Hippocampal formation (tissue), 2 donors: ENCODE measurements around the gene LATS1.
"Not testable (repeated sequence)": the region's sequence is repeated elsewhere in the genome, so short reads cannot be mapped to it uniquely, and the experiment has no call there.

Source experiments
- DNase-seq, 2 donors: peaks; one replicate each; lab custom pipeline; 2025; lab: John Stamatoyannopoulos, UW

The LATS1 gene

DNA sequence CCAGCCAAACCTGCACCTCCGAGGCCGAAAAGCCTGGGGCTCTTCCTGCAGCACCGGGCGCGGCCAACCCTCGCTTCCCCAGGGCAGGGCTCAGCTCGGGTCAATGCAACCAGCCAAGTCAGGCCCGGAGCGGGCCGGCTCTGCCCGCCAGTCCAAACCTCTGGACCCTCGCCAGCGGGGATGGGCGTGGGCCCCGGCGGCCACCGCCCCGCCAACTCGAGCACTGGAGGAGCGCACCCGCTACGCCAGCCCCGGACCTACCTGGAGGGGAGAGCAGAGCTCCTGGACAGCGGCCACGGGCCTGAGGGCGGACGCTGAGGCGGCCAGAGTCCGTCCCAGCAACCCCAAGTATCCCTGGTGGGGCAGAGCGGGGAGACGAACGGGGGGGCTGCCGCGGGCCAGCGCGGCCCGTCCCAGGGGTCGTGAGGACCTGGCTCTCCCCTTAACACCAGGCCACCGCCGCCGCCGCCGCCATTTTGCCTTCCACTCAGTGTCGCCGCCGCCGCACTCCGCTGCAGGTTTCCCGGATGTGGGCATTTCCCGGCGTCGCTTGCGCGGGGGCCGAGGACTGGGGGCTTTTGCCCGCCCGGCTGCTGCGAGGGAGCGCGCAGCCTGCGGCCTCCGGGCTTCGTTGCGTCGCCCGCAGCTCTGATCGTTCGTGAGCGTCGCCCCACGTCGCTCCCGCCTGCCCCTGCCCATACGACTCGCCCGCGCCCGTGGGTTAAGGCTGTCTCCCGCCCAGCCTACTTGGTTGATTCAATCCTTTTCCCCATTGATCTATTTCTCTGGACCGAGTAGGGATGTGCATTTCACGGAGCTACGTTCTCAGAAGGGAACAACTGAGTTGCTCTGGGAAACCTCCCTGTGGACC is at the start of gene LATS1:
LATS1 (minus strand) TSS at position 514 of the 871 bp plus-strand sequence. CDS start 15,975 bp downstream, outside the sequence.
- peak; percentile 68 to 86 for DNase-seq

DNA sequence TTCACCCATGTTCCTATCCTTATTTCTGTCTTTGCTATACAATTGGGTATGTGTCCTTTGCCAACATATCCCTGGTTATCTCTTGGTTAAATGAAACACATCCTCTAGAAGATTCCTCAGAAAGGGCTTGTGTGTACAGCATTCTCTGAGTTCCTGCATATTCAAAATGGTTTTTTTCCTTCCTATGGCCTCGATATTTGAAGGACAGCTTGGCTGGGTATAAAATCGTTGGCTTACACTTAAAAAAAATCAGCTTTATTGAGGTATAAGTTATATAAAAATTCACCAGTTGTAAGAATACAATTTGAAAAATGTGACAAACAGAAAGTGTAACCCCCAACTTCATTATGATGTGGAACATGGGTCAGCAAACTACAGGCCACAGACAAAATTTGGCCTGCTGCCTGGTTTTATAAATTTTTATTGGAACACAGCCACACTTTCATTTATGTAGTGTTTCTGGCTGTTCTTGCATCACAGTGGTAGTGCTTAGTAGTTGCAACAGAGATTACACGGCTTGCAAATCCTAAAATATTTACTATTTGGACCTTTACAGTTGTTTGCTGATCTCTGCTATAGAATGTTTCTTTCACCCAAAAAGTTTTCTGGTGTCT is 48.4 kb upstream of the LATS1 start:
- no peak for DNase-seq

DNA sequence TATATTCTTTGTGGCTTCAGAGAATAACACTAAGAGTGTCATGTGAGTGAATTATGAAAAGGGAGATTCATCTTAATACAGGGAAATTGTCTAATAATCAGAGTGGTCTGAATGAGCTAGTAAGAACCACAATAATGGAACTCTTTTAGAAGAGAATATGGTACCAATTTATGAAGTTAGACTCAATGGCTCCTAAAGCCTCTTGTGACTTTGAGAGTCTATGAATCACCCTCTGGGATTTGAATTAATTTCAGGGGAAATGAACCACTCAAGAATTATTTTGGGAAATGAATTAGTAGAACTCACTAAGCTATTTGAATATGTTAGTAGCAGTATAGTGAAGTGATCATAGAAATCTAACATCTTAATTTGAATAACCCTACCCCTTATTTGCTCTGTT is 46.0 kb upstream of the LATS1 start:
- no peak for DNase-seq

DNA sequence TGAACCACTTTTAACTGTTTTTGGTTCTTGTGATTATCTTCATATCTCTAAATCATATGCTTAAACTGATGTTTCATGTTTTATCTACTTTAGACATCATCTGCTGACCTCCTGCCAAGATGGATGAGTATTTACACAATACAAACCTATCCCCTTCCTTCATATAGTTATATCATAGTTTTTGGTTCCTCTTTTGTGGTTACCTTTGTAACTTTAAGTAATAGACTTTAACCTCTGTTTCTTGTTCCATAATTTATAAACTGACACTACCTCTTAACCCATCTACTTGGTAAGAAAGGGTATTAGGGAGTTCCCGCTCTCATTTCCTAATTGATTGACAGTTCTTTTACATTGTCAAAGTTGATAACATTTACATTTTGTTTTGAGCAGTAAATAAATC is 43.5 kb upstream of the LATS1 start:
- no peak for DNase-seq

DNA sequence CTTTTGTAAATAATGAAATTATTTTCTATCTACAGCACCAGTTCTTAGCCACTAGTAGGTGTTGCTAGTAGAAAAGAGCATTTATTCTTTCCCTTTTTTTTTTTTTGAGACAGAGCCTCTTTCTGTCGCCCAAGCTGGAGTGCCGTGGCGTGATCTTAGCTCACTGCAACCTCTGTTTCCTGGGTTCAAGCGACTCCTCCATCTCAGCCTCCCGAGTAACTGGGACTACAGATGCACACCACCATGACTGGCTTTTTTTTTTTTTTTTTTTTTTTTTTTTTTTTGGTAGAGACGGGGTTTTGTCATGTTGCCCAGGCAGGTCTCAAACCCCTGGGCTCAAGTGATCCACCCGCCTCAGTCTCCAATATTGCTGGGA is 38.3 kb upstream of the LATS1 start:
- no peak for DNase-seq

DNA sequence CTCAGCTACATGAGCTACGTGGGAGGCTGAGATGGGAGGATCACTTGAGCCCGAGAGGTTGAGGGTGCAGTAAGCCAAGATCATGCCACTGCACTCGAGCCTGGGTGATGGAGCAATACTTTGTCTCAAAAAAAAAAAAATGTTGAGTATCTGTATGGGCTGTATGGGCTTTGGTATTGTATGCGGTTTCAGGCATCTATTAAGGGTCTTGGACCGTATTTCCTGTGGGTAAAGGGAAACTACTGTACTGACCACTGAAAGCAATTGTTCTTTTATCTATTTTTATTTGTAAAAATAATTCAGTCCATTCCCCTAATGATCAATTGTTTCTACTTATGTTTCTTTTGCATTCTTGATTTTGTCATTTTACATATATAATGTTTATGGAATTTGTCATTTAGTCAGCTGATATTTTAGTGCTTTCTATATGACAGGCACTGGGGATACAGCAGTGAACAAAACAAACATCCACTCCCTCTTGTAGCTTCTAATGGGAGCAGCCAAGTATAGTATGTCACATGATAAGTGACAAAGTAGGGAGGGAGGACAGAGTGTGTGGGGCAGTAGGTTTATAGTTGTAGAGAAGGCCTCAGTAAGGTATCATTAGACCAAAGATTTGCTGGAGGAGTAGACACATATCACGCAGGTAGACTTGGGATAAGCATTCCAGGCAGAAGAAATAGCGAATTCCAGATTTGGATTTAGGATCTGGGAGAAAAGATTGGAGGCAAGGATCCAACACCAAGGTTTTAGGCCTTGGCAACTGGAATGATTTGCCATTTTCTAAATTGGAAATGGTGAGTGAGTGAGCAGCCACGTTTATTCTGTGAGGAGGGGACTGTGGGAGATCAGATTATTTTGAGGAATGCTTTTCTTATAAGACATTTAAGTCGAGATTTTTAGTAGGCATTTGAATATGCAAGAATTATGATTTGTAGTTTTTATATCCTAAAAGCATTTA is 37.7 kb upstream of the LATS1 start:
- peak in 1 of 2 donors; percentile 34 for DNase-seq

DNA sequence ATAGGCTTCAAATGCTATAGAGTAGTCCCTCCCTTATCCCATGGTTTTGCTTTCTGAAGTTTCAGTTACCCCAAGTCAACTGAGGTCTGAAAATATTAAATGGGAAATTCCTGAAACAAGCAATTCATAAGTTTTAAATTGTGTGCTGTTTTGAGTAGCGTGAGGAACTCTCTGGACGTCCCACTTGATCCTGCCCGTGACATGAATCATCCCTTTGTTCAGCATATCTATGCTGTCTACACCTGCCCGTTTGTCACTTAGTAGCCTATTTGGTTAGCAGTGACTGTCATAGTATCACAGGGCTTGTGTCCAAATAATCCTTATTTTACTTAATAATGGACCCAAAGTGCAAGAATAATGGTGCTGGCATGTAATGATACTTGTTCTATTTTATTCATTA is 36.6 kb upstream of the LATS1 start:
- DNase-seq = no peak

DNA sequence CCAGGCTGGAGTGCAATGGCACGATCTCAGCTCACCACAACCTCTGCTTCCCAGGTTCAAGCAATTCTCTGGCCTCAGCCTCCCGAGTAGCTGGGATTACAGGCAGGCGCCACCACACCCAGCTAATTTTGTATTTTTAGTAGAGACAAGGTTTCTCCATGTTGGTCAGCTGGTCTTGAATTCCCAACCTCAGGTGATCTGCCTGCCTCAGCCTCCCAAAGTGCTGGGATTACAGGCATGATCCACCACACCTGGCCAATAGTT is 35.4 kb upstream of the LATS1 start:
- not testable (repeated sequence) for DNase-seq

DNA sequence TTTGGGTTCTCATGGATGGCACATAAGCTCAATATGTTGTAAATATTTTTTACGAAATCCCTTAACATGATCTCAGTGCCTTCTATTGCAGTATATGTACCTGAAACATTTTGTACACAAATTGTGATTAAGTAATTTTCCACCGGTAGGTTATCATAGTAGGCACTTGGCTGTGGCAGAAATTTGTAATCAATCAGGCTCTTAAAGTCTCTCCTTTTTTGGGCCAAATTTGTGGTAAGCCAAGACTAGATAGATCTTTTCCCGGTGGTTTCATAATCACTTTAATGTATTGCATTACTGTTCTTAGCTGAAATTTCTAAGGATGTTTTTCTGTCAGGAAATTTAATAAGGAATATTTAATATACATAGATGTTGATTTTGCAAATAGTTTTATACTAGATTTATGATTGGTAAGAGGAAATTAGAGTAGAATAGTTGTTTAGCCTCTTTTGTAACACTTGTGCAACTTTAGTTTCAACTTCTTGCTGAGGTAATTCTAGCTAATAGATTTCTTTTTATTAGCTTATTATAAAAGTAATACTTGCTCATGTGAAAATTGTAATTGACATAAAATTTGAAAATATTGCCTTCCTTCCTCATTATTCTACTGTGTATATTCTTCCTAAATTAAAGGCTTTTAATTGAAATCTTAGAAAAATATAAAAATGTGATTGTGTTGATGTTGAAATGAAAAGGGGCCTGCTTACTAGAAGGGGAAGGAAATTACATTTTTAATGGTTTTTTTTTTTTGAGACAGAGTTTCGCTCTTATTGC is 34.9 kb upstream of the LATS1 start:
- no peak for DNase-seq

DNA sequence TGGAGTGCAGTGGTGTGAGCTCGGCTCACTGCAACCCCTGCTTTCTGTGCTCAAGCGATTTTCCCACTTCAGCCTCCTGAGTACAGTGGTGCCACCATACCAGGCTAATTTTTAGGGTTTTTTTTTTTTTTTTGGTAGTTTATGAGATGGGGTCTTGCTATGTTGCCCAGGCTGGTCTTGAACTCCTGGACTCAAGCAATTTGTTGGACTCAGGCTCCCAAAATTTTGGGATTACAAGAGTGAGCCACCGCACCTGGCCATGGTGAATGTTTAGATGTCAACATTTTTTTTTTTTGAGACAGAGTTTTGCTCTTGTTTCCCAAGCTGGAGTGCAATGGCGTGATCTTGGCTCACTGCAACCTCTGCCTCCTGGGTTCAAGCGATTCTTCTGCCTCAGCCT is 34.0 kb upstream of the LATS1 start:
- not testable (repeated sequence) for DNase-seq

DNA sequence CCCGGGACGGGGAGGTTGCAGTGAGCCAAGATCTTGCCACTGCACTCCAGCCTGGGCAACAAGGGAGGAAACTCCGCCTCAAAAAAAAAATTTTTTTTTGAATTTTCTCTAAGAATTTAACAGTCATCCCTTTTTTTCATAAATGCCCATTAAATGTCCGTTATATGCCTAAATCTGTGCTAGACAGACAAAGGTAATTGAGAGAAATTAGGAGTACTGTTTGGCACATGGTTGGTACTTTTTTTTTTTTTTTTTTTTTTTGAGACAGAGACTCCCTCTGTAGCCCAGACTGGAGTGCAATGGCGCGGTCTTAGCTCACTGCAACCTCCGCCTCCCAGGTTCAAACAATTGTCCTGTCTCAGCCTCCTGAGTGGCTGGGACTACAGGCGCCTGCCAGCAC is 33.3 kb upstream of the LATS1 start:
- DNase-seq = no peak

DNA sequence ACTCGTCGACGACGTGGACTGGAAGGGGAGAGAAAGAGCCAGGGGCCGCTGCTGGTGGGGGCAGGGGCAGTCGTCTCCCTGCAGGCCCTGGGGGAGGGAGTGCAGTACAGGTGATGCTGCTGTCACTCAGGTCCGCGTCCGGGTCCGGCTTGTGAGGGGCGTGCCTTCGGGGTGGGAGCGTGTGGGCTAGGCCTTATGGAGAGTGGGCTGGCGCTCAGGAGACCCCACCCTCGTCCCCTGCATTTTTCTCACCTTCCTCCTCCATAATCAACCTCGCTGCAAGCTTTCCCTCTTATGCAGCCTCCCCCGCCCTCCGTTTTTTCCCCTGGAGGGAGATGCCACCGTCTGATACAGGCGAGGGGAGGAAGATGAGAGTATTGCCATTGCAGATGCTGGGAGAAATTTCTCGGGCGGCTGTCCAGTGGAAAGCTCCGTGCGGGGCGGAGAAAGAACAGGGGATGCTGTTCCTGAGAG is 32.3 kb upstream of the LATS1 start:
- DNase-seq = peak in 1 of 2 donors; percentile 43

DNA sequence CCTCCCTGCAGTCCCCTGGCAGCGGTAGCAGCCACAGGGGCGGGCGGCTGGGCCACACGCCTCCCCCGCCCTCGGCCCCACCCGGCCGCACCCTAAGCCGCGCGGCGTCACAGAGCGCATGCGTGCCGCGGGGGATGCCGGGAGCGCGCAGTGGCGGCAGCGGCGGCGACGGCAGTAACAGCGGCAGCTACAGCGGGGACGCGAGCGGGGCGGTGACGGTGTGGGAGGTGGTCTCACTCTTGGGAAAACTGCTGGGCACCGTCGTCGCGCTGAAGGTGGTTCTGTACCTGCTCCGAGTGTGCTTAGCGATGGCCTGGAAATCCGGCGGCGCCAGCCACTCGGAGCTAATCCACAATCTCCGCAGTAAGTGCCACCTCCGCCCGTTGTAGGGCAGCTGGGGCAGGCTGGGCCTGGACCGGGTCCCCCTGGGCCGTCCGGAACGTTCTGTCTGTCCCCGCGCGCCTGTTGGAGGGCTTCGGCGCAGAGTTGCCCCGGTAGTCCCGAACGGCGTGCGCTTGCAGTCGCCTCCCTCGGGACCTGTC is 31.8 kb upstream of the LATS1 start, which contains the start of gene PCMT1:
PCMT1 (plus strand) TSS at position 148 of the 542 bp plus-strand sequence; CDS start at position 309, 161 bp downstream.
- DNase-seq = peak; percentile 82 to 86

DNA sequence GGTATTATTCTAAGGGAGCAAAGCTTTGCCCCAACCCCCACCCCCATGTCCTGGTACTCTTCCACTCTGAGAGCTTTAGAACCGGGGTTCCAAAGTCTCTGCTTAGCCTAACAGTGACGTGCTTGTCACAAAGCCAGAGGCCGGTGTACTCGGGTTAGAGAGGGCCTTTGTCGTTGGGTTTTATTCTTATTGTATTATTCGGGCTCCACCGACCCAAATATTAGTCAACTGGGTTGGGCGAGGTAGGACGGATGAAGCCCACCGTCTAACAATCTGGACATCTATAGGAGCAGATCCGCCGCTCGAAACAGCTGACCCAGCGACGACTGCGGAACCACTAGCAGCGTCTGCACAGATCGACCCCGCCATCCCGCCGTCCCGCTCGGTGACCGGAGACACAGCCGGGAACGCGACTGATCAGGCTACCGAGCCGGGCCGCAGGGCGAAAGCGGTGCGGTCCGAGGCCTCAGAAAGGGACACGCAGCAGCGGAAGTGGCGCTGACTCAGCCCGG is 31.2 kb upstream of the LATS1 start:
- DNase-seq = not testable (repeated sequence)

DNA sequence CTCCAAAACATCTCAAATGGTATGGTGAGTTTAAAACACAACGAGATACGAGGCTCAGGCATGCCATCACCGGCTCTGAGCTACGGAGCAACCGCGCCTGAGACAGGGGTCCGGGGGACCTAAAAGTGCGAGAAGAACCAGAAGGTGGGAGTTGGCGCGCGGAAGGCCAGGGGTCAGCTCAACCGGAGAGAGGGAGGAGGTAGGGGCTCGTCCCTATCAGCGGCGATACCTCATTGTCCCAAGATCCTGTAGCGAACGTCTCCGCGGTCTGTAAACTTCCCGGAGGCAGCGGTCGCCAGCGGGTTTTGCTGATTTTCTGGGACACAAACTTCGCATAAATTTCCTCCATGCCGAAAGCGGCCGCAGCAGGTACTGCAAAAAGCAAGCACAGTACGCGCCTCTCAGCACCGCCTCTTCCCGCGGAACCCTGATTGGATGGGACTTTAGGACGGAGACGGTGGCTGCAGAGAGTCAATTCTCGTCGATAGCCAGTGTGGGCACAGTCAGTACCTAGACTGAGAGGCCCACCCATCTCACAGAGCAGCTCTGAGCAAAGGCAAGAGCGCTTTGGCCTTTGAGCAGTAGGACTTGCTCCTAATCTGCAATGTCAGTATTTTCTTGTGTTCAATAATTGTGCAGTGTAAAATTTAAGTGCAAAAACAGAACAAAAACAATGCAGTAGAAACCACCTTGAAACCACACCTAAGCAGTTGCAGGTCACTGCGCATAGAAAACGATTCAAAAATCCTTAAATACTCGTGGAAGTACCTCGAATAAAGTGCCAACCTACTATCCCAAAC is 28.4 kb upstream of the LATS1 start, which contains the start of gene NUP43:
NUP43 (minus strand) TSS at position 383 of the 800 bp plus-strand sequence; CDS start at position 349, 34 bp downstream.
- DNase-seq = peak; percentile 87 to 90

DNA sequence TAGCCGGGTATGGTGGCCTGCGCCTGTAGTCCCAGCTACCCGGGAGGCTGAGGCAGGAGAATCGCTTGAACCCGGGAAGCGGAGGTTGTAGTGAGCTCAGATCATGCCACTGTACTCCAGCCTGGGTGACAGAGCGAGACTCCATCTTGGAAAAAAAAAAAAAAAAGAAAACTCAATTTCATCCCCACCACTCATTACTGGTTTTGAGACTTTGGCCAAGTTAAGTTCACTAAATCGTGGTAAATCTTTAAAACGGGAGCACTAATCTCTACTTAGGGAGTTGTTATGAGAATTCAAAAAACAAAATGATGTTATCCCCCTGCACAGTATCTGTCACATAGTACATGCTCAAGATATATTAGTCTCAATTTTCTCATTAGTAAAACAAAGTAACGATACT is 27.4 kb upstream of the LATS1 start:
- not testable (repeated sequence) for DNase-seq

DNA sequence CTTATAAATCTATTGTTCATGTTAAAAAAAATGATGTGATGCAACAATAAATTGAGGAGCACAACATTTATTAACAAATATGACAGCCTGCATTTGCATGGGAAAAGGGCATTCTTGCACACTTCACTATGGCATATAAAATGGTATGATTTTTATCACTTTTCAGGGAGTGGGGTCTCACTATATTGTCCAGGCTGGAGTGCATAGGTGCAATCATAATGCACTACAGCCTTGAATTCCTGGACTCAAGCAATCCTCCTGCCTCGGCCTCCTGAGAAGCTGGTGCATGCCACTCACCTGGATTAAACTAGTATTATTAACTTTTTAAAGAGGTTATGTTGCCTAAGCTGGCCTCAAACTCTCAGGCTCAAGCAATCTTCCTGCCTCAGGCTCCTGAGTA is 17.0 kb upstream of the LATS1 start:
- DNase-seq = no peak

DNA sequence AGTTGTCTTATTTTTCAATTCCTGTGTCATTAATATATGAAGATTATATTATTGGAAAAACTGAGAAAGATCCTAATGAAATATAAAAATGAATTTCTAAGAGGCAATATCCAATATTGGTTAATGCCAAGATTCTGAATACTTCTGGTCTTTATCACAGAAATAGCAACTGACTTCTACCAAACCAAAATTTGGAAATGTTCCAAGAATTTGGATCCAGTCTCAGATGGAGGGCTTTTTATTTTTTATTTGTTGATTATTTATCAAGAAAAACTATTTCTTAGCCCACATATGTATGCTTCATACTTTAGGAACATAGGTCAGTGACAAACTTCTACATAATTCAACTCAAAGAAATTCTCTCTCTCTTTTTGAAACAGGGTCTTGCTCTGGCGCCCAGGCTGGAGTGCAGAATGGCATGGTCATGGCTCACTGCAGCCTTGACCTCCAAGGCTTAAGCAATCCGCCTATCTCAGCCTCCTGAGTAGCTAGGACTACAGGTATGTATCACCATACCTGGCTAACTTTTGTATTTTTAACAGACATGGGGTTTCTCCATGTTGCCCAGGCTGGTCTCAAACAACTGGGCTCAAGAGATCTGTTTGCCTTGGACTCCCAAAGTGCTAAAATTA is 15.3 kb upstream of the LATS1 start:
- no peak for DNase-seq

DNA sequence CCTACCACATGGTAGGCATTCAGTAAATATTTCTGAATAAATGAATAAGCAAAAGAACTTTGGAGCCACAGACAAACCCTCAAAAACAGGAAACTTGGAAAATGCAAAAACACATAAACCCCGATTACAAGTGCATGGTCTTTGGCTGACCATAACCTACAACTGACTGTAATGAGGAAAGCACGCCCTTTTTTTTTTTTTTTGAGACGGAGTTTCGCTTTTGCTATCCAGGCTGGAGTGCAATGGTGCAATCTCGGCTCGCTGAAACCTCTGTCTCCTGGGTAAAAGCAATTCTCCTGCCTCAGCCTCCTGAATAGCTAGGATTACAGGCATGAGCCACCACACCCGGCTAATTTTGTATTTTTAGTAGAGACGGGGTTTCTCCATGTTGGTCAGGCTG is 11.9 kb upstream of the LATS1 start:
- DNase-seq = no peak
